Measurements from ENCODE around the gene CBX2.
"Not testable (repeated sequence)": the region's sequence is repeated elsewhere in the genome, so short reads cannot be mapped to it uniquely, and the experiment has no call there.

Gene CBX2

GRCh38 chr17:79769570-79770506 is 8.1 kb upstream of the CBX2 start:
- DNase-seq (ENCODE audit: low read depth in 2 of 2) = no peak

GRCh38 chr17:79771276-79771675 is 6.7 kb upstream of the CBX2 start:
- DNase-seq (ENCODE audit: low read depth in 2 of 2) = no peak

- not testable (repeated sequence) for DNase-seq (ENCODE audit: low read depth in 2 of 2)
Measured at GRCh38 chr17:79772726-79773125, 5.2 kb upstream of the CBX2 start.

GRCh38 chr17:79774561-79774975 is 3.4 kb upstream of the CBX2 start:
- no peak for DNase-seq (ENCODE audit: low read depth in 2 of 2)

GRCh38 chr17:79775632-79776031 is 2.3 kb upstream of the CBX2 start:
- DNase-seq (ENCODE audit: low read depth in 2 of 2) = no peak

- DNase-seq (ENCODE audit: low read depth in 2 of 2) = no peak
Measured at GRCh38 chr17:79776376-79777119, 1.4 kb upstream of the CBX2 start.

- DNase-seq (ENCODE audit: low read depth in 2 of 2) = no peak
Measured at GRCh38 chr17:79777120-79777893, 641 bp upstream of the CBX2 start.

- DNase-seq (ENCODE audit: low read depth in 2 of 2) = no peak
Measured at GRCh38 chr17:79778504-79779083, 646 bp downstream of the CBX2 start.

GRCh38 chr17:79779084-79779529 is 1.2 kb downstream of the CBX2 start:
- no peak for DNase-seq (ENCODE audit: low read depth in 2 of 2)

GRCh38 chr17:79779661-79780365 is 1.9 kb downstream of the CBX2 start:
- DNase-seq (ENCODE audit: low read depth in 2 of 2) = no peak

GRCh38 chr17:79781012-79781650 is 3.2 kb downstream of the CBX2 start:
- no peak for DNase-seq (ENCODE audit: low read depth in 2 of 2)

GRCh38 chr17:79781736-79782575 is 4.0 kb downstream of the CBX2 start:
- DNase-seq (ENCODE audit: low read depth in 2 of 2) = no peak

- DNase-seq (ENCODE audit: low read depth in 2 of 2) = no peak
Measured at GRCh38 chr17:79783891-79784290, 5.9 kb downstream of the CBX2 start.

- no peak for DNase-seq (ENCODE audit: low read depth in 2 of 2)
Measured at GRCh38 chr17:79784353-79785016, 6.5 kb downstream of the CBX2 start.

GRCh38 chr17:79785017-79785899 is 7.3 kb downstream of the CBX2 start:
- no peak for DNase-seq (ENCODE audit: low read depth in 2 of 2)

- DNase-seq (ENCODE audit: low read depth in 2 of 2) = no peak
Measured at GRCh38 chr17:79785900-79786810, 8.2 kb downstream of the CBX2 start.
